A549 (cell line): Measurements from ENCODE around the gene SPRR1A. TPM values are rescaled to one million over a fixed set of nuclear protein-coding genes. Genes with fewer than 3 reads are reported as not detected.
"Not testable (repeated sequence)": the region's sequence is repeated elsewhere in the genome, so short reads cannot be mapped to it uniquely, and the experiment has no call there.

Source experiments
- ATAC-seq, 2 experiments: fragments of 200-7000 bp in 1 of 2; fragments of >200 bp in 1 of 2; cut with Nextera tagmentation in 1 of 2; cut with Tn5 transposase in 1 of 2; 3 replicates each; pipeline versions ENCODE4 v1.8.0 to v1.9.1; 2018 to 2020; ENCODE audit warnings: mild to moderate bottlenecking in 1 of 2, moderate library complexity in 1 of 2
- CTCF ChIA-PET: fragments of 300-600 bp; sonication (Branson Sonifier 250); formaldehyde crosslinking; extraction: SDS; loops from one replicate; lab custom pipeline; 2021; ENCODE audit warnings: antibody characterized with exemption, inconsistent platforms; lab: Yijun Ruan, JAX
- POLR2A ChIA-PET: fragments of 350-600 bp; formaldehyde crosslinking; extraction: SDS; loops from one replicate; lab custom pipeline; 2021; ENCODE audit warnings: antibody characterized with exemption, inconsistent platforms; lab: Yijun Ruan, JAX
- DNase-seq, 2 experiments: peaks; one replicate each; pipeline versions ENCODE4 v3.0.0 to v3.0.0-alpha.2; 2011 to 2016; ENCODE audit warnings: low read depth in 1 of 2, low spot score in 1 of 2
- FAIRE-seq: peaks from 2 replicates; lab custom pipeline; 2011; peaks lifted over from hg19 to GRCh38; lab: Jason Lieb, UNC
- H3K27ac ChIP-seq, 2 experiments: fragments of >200 bp; sonication (Bioruptor Twin); formaldehyde crosslinking; 3 replicates each; pipeline ENCODE4 v1.5.1; 2016 to 2017
- H3K4me1 ChIP-seq: fragments of >200 bp; sonication (Bioruptor Twin); formaldehyde crosslinking; 3 replicates; pipeline ENCODE4 v1.6.1; 2016
- H3K4me2 ChIP-seq: fragments of >200 bp; sonication (Bioruptor Twin); formaldehyde crosslinking; 3 replicates; pipeline ENCODE4 v1.6.1; 2016
- H3K4me3 ChIP-seq: fragments of >200 bp; sonication (Bioruptor Twin); formaldehyde crosslinking; 3 replicates; pipeline ENCODE4 v1.5.1; 2016
- H3K9me3 ChIP-seq: fragments of >200 bp; sonication (Bioruptor Twin); formaldehyde crosslinking; 3 replicates; pipeline ENCODE4 v1.6.1; 2016
- CBX2 ChIP-seq: fragments of 200-600 bp; sonication (generic); IDR thresholded peaks from 2 replicates; pipeline ENCODE4 v1.6.1; 2016; ENCODE audit warnings: low read depth, mild to moderate bottlenecking, borderline replicate concordance
- CBX8 ChIP-seq: fragments of 200-600 bp; sonication (generic); IDR thresholded peaks from 2 replicates; pipeline ENCODE4 v1.6.1; 2016
- CEBPB ChIP-seq, 2 experiments: fragments of >200 bp in 1 of 2; sonication (Bioruptor Twin) in 1 of 2; formaldehyde crosslinking in 1 of 2; IDR thresholded peaks; 2 replicates each; pipeline ENCODE4 v1.6.1; 2012 to 2016
- CHD2 ChIP-seq: fragments of 150-350 bp; IDR thresholded peaks from 2 replicates; pipeline ENCODE4 v1.6.1; 2014; ENCODE audit warnings: low read length; ENCODE audit not compliant: partially characterized antibody
- CTCF ChIP-seq: fragments of >200 bp; sonication (Bioruptor Twin); formaldehyde crosslinking; IDR thresholded peaks from 3 replicates; pipeline ENCODE4 v1.5.1; 2016
- EP300 ChIP-seq, 2 experiments: fragments of >200 bp; sonication (Bioruptor Twin); formaldehyde crosslinking; IDR thresholded peaks; 2 replicates in 1 of 2; 3 replicates in 1 of 2; pipeline ENCODE4 v1.6.1; 2016 to 2017
- FOSL2 ChIP-seq, 2 experiments: fragments of 450-650 bp in 1 of 2; fragments of >200 bp in 1 of 2; sonication (Bioruptor Twin) in 1 of 2; formaldehyde crosslinking; IDR thresholded peaks; 2 replicates each; pipeline versions ENCODE4 v1.5.0 to v1.6.1; 2016 to 2020; ENCODE audit warnings: mild to moderate bottlenecking in 1 of 2, moderate library complexity in 1 of 2
- FOXS1 ChIP-seq: fragments of 250-450 bp; sonication (Bioruptor Pico); IDR thresholded peaks from 2 replicates; pipeline ENCODE4 v1.5.0; 2020; ENCODE audit warnings: mild to moderate bottlenecking, moderate library complexity
- GATA3 ChIP-seq: IDR thresholded peaks from 2 replicates; pipeline ENCODE4 v1.6.1; 2012; ENCODE audit warnings: borderline replicate concordance
- HDAC2 ChIP-seq: fragments of 200-600 bp; sonication (generic); IDR thresholded peaks from 2 replicates; pipeline ENCODE4 v1.6.1; 2016
- HEYL ChIP-seq: fragments of 250-450 bp; sonication (Bioruptor Pico); IDR thresholded peaks from 2 replicates; pipeline ENCODE4 v1.8.0; 2021; ENCODE audit warnings: mild to moderate bottlenecking, moderate library complexity
- HOXB5 ChIP-seq: fragments of 250-450 bp; sonication (Bioruptor Pico); IDR thresholded peaks from 2 replicates; pipeline ENCODE4 v1.5.0; 2020; ENCODE audit warnings: mild to moderate bottlenecking, moderate library complexity
- KDM1A ChIP-seq: fragments of 200-600 bp; sonication (generic); IDR thresholded peaks from 2 replicates; pipeline ENCODE4 v1.6.1; 2016; ENCODE audit warnings: low read depth, mild to moderate bottlenecking
- MAFK ChIP-seq: fragments of 450-650 bp; IDR thresholded peaks from 2 replicates; pipeline ENCODE4 v1.6.1; 2014; ENCODE audit not compliant: partially characterized antibody
- NFE2L2 ChIP-seq: fragments of 150-350 bp; conservative IDR thresholded peaks from 2 replicates; pipeline ENCODE4 v1.6.1; 2014; ENCODE audit warnings: low read length
- NPAS2 ChIP-seq: fragments of 250-450 bp; sonication (Bioruptor Pico); IDR thresholded peaks from 2 replicates; pipeline ENCODE4 v1.8.0; 2022; ENCODE audit warnings: mild to moderate bottlenecking, moderate library complexity, borderline replicate concordance
- RAD21 ChIP-seq, 2 experiments: fragments of >200 bp in 1 of 2; sonication (Bioruptor Twin) in 1 of 2; formaldehyde crosslinking in 1 of 2; IDR thresholded peaks in 1 of 2; conservative IDR thresholded peaks in 1 of 2; 2 replicates in 1 of 2; 3 replicates in 1 of 2; pipeline ENCODE4 v1.6.1; 2012 to 2018; ENCODE audit warnings: inconsistent platforms in 1 of 2
- SMC3 ChIP-seq: fragments of >200 bp; sonication (Bioruptor Twin); formaldehyde crosslinking; IDR thresholded peaks from 3 replicates; pipeline ENCODE4 v1.6.1; 2018; ENCODE audit warnings: inconsistent platforms
- SREBF2 ChIP-seq: fragments of 450-650 bp; IDR thresholded peaks from 2 replicates; pipeline ENCODE4 v1.6.1; 2014; ENCODE audit warnings: mild to moderate bottlenecking, moderate library complexity
- ZC3H11A ChIP-seq: fragments of 450-650 bp; IDR thresholded peaks from 2 replicates; pipeline ENCODE4 v1.6.1; 2014; ENCODE audit warnings: antibody characterized with exemption, mild to moderate bottlenecking
- WGBS: methylation state at CpG from one replicate; pipeline ENCODE4 v1.1.6; 2017; ENCODE audit errors: missing lambda C conversion rate; 5-methylcytosine and 5-hydroxymethylcytosine counted together
- polyA plus RNA-seq, 4 experiments: library from polyadenylated mRNA; depleted of rRNA in 3 of 4; stranded (reverse); fragments of >200 nt; fragmentation: RNase III in 1 of 4; extraction: RNeasy Plus Mini Kit Qiagen cat#74134 plus additional on column Dnase treatment in 1 of 4; gene quantifications; 2 replicates in 3 of 4; 3 replicates in 1 of 4; pipeline ENCODE4 v1.2.3, GENCODE V29; 2011 to 2017

The SPRR1A gene
- polyA plus RNA-seq, 2 of the 4 experiments (the other 2 are of a cell fraction), result not detected

GRCh38 chr1:153001382-153001781 is 17.5 kb downstream of the SPRR1A start, which contains the start of gene SPRR3:
SPRR3 (plus strand) TSS chr1:153001749; CDS start chr1:153003021, 1,272 bp downstream.
- no peak for ATAC-seq
- CTCF ChIA-PET, result no interaction called here
- no peak within 1 kb of the TSS for H3K4me3 ChIP-seq
- no peak within 1 kb of the TSS for H3K27ac ChIP-seq
- no peak for DNase-seq
- POLR2A ChIA-PET, result no interaction called here
- no peak for FAIRE-seq
- TF ChIP-seq HEYL, result no peak
- TF ChIP-seq CBX8, result no peak
- no peak for TF ChIP-seq KDM1A
- no peak for TF ChIP-seq HOXB5
- TF ChIP-seq NPAS2 (CRISPR knock-in tag), result no peak
- no peak for TF ChIP-seq FOSL2 (IDR thresholded peaks at IDR 0.05)
- no peak for TF ChIP-seq FOSL2 (CRISPR knock-in tag; IDR thresholded peaks at IDR 0.05)
- TF ChIP-seq NFE2L2, result no peak
- TF ChIP-seq FOXS1 (CRISPR knock-in tag), result no peak
- TF ChIP-seq CBX2, result no peak
- no peak for TF ChIP-seq ZC3H11A
- no peak for TF ChIP-seq CHD2
- TF ChIP-seq RAD21 (conservative IDR thresholded peaks at IDR 0.05 in 1 of 2, IDR thresholded peaks at IDR 0.05 in 1 of 2), result no peak
- TF ChIP-seq CEBPB (IDR thresholded peaks at IDR 0.05), result no peak
- TF ChIP-seq EP300 (IDR thresholded peaks at IDR 0.05), result no peak
- no peak for TF ChIP-seq SMC3
- no peak for TF ChIP-seq SREBF2
- TF ChIP-seq GATA3, result no peak
- TF ChIP-seq CTCF, result no peak
- TF ChIP-seq HDAC2, result no peak
- no peaks in the 10 kb centered on the region for H3K4me1 ChIP-seq
- 2% methylated on average over 2 of the region's 2 CpGs for WGBS
- H3K9me3 ChIP-seq, result no peaks in the 10 kb centered on the region
- no peak within 1 kb of the TSS for H3K4me2 ChIP-seq

GRCh38 chr1:153011235-153011758 is 27.4 kb downstream of the SPRR1A start:
- peak; percentile 84 for TF ChIP-seq MAFK
- FAIRE-seq, H3K9me3 ChIP-seq, POLR2A ChIA-PET, H3K4me3 ChIP-seq, H3K4me2 ChIP-seq, H3K4me1 ChIP-seq, H3K27ac ChIP-seq, ATAC-seq, DNase-seq: not testable (repeated sequence)
- CTCF ChIA-PET, result interaction anchor here (0.6 to 0.7 kb wide), 2 partner anchors 782 to 826 kb away, joined by 3 read pairs; no protein-coding TSS in a partner anchor
- WGBS, result 19% methylated on average over 8 of the region's 8 CpGs

DNA sequence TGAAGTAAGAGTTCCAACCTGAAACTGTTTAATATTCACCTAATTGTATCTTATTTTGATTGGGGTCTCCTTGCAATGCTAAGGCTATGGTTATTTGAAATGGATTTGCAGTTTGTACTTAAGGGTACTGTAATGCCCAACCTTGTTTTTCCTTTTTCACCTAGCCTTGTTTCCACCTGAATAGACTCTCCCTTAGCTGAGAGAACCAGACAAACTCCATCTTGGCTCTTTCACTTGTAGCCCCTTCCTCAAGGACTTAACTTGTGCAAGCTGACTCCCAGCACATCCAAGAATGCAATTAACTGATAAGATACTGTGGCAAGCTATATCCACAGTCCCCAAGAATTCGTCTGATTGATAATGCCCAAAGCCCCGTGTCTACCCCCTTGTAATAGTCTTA is 37.9 kb downstream of the SPRR1A start:
- H3K9me3 ChIP-seq, CTCF ChIA-PET, DNase-seq, ATAC-seq, H3K4me2 ChIP-seq, FAIRE-seq, POLR2A ChIA-PET, H3K4me1 ChIP-seq, H3K4me3 ChIP-seq, H3K27ac ChIP-seq: not testable (repeated sequence)
- WGBS, result 0% methylated on average over 2 of the region's 2 CpGs

- not testable (repeated sequence) for ATAC-seq, H3K4me1 ChIP-seq
- 38% methylated on average over 9 of the region's 9 CpGs for WGBS
Measured at GRCh38 chr1:153022340-153022739, 38.5 kb downstream of the SPRR1A start.

More at GRCh38 chr1:153022340-153022739, 38.5 kb downstream of the SPRR1A start:
- H3K4me3 ChIP-seq, FAIRE-seq, H3K27ac ChIP-seq, H3K4me2 ChIP-seq, POLR2A ChIA-PET, DNase-seq, CTCF ChIA-PET, H3K9me3 ChIP-seq: not testable (repeated sequence)
